Activated T-cell treated with anti-CD3 and anti-CD28 coated beads, Interleukin-2, amount 50 U/mL, for 1 hour (primary cell): ENCODE measurements around the gene SLC31A1.

Experiments used
- DNase-seq: peaks from one replicate; pipeline ENCODE4 v3.0.0-alpha.2; 2020

Gene SLC31A1

GRCh38 chr9:113309204-113309813 is 88.0 kb downstream of the SLC31A1 start:
- DNase-seq = no peak

GRCh38 chr9:113310538-113310937 is 89.2 kb downstream of the SLC31A1 start:
- no peak for DNase-seq

DNA sequence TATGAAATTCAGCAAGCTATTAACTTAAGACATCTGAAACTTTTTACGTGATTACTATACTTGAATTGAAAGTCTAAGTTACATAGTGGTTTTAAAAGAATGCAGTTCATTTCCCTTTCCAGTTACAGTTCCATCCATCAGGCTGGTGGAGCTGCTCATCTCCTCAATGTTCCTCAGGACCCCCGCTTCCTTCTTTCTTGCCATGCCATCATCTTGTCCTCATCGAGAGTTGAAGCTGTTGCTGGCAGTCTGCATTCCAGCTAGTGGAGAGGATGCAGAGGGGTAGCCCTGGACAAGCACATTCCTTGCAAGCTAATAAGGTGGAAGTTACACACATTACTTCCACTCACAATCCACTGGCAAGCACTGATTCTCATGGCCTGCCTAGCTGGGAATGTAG is 90.6 kb downstream of the SLC31A1 start:
- no peak for DNase-seq

DNA sequence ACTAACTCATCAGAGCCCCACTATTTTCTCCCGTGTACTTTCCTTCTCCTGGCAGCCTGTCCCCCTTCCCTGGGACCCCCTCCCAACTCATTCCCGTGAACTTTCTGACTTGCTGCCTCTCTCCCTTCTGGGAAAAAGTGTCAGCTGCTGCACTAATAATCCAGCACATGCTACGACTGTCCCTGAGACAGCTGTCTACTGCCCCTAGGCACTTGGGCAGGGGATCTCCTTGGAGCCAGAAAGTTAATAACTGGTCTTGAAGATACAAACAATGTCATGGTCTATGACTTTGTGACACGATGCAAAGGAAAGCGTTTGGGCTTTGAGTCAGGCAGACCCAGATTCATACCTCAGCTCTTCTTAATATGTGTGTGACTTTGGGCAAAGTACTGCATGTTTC is 91.9 kb downstream of the SLC31A1 start:
- no peak for DNase-seq
